RPMI8226 (cell line): ENCODE measurements around the gene TMEM214.

Experiments used
- DNase-seq: peaks from one replicate; pipeline ENCODE4 v3.0.0-alpha.2; 2015

Gene TMEM214

GRCh38 chr2:27041752-27042151 is 9.0 kb downstream of the TMEM214 start:
- no peak for DNase-seq

GRCh38 chr2:27042159-27042661 is 9.4 kb downstream of the TMEM214 start:
- DNase-seq, result no peak

DNA sequence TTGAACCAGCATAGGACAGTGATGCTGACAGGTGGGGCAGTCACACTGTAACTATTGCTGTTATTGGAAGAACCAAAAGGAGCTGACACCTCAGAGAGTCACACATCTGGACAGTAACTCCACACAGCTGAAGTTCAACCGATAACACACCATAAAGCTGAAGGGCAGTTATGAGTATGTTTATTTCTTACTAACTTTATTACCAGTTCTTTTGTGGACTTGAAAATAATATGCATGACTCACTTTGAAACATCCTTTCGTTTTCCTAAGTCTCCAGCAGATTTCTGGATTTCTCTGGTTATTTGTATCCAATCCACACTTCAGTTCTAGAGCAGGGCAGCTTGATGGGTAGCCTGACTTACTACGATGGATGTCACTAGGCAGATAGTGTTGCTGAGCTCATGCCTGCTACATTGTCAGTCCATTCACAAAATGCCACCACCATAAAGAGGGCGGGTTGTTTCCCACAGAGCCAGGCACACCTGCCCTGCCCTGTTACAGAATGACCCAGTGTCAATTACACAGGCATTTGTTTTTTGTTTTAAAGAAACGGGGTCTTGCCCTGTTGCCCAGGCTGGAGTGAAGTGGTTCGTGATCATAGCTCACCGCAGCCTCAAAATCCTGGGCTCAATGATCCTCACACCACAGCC is 10.3 kb downstream of the TMEM214 start:
- no peak for DNase-seq

- DNase-seq, result no peak
Observed at GRCh38 chr2:27049422-27050280, 16.9 kb downstream of the TMEM214 start.

DNA sequence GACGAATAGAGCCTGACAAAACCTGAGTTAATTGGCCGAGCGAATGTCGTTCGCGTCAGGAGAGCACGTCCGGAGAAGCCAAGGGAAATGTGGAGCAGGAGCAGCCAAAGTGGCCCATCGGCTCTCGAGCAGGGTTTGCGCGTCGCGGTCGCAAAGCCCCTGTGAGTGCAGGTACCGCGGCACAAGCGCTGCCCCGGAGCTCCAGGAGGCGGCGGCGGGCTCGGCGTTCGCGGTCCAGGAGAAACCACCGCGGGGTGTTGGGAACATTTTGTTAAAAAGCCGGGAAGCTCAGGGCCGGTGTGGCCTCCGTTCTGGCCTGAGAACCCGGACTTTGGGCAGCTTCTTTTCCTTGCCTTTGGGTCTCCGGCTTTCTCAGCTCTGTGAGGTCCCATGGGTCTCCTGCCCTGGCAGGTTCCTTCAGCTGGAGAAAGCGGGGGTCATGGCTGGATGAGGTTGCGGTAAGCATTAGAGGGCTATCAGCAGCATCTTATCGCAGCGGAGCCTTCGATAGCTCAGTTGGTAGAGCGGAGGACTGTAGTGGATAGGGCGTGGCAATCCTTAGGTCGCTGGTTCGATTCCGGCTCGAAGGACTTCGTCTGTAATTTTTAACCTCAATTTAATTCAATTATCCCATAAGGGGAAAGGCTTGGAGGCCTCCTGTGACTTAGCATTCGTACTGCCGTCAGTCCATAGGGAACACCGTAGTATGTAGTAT is 17.7 kb downstream of the TMEM214 start:
- peak; percentile 93 for DNase-seq

GRCh38 chr2:27050996-27051901 is 18.5 kb downstream of the TMEM214 start, which contains the start of gene AGBL5:
Gene AGBL5, plus strand, starts transcription at chr2:27051668. Its CDS starts 1,291 bp downstream, at chr2:27052959.
- DNase-seq, result peak; percentile 95

DNA sequence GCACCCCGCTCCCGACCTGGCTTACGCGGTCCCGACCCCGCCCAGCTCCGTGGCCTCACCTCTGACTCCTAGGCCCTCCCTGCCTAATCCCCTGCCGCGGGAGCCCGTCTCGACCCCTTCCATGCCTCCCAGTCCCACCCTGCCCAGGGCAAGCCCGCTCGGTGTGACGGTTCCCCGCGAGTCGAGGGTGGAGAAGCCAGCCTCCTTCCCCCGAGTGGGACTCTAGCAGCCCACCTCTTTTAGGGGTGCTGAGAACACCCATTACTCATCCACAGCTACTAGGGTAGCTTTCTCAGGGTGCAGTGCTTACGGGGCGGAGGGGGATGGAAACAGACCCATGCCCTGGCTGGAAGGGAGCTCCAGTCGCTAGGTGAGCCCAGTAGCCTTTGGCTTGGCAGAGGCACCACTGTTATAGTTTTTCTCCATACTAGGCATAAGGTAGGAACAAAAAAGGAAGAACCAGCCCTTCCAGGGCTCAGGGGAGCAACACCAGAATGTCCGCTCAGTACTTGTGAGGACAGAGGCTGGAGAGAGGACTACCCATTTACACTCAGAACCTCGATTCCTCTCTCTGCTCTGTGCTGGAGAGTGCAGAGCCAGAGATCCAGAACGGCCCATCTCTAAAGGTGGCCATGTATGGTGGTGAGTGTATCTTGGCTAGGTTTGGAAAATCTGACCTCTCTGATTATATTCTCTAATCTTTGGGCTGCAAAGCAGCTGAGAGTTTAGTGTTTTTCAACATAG is 19.3 kb downstream of the TMEM214 start:
- DNase-seq, result no peak

- no peak for DNase-seq
Observed at GRCh38 chr2:27053321-27053720, 20.6 kb downstream of the TMEM214 start.

- DNase-seq, result no peak
Observed at GRCh38 chr2:27053776-27054175, 21.0 kb downstream of the TMEM214 start.

- no peak for DNase-seq
Observed at GRCh38 chr2:27054721-27055120, 22.0 kb downstream of the TMEM214 start.

GRCh38 chr2:27057184-27057583 is 24.4 kb downstream of the TMEM214 start:
- DNase-seq, result no peak

GRCh38 chr2:27058210-27058609 is 25.4 kb downstream of the TMEM214 start:
- DNase-seq, result no peak

- no peak for DNase-seq
Observed at GRCh38 chr2:27059141-27059820, 26.5 kb downstream of the TMEM214 start.

DNA sequence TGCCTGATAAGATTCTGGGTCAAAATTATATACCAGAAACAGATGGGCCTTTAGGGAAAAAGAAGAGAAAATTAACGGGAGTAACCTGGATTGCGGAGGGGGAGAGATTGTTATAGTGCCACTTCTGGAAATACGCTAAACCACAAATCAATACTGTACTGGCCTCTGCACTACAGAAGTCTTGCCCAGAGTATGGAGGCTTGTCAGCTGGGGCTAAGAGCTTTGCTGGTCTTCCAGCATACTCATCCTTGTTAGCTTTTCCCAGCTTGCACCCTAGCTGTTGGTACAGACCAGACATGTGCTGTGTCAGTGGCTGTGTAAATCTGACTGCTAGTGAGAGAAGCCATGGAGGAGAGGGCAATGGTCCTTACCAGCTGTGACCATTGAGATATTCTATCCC is 27.6 kb downstream of the TMEM214 start:
- DNase-seq, result no peak

DNA sequence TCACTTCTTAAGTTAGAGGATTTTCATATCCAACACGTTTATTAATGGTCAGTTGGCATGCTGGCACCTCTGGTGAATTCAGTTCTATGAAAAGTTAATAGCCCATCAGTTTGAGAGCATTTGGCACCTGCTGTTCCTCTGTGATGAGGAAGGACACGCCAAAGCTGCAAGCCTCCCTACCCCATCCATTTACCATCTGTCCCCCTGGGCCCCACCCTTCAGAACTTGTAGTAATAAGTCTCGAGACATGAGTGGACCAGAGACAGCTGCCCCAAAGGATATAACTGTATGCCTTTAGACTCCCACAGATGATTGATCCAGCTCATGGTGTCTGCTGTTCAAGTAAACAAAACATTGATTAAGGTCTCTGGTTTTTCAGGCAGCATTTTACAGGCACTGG is 32.4 kb downstream of the TMEM214 start:
- no peak for DNase-seq

DNA sequence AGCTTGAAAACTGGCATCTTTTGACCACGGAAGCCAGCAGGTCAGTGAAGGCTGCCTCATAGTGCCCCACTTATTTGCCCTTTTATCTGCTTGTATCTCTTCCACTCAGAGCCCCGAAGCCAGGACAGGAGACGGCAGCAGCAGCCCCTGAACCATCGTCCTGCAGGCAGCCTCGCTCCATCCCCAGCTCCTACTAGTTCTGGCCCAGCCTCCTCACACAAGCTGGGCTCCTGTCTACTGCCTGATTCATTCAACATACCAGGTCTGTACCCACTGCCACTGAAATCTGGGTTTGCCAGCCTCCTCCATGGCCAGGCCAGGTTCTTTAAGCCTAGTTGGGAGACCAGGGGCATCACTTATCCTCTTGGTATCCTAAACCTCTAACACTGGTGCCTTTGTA is 34.6 kb downstream of the TMEM214 start:
- no peak for DNase-seq

GRCh38 chr2:27069436-27069835 is 36.7 kb downstream of the TMEM214 start:
- no peak for DNase-seq

DNA sequence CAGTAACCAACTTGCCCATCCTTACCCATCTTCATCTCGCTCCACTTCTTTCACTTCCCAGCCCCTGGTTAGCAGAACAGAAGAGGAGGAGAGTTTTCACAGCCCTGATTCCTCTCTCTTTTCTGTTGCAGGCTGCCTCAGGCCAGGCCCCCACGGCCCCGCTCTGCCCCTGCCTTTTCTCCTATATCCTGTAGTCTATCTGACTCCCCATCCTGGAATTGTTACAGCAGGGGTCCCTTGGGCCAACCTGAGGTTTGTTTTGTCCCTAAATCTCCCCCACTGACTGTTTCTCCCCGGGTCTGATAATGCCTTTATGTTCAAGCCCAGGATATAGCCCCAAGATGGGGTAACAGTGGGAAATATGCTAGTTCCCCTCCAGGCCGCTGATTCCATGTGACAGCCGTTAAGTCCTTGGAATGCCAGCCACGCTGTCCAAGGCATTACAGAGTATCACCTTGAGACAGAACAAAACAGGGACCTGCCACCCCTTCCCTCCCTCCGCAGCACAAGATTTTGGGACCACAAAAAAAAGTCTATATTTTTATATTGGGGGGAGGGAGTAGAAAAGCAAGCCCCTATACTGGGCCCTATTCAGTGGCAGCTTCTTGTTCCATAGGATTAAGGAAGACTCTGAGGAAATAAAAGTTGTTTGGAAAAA is 37.3 kb downstream of the TMEM214 start:
- no peak for DNase-seq

DNA sequence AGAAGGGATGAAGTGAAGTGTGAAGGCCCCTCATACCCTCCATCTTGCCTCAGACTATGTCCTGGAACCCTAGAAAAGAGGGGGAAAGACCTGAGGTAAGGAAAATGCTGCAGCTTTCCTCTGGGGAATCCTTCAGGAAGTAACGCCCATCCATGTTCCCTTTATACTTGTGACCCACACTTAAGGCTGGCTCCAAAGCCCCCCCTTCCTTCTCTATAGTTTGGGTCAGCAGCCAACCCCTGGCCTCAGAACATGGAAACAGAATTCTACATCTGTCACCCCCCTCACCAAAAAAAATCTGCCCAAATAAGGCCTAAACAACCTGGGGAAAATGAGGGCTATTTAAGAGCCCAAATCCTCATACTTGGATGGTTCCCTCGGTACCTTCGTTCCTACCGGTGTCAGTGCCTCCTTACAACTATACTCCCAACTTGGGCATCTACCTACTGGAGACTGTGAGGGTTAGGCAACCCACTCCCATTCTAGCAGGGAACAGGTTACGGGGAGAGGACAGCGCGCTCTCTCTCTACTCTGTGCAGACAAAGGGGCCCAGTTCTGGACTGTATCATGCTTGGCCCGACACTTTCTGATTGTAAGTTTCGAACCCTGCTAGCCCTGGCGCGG is 38.0 kb downstream of the TMEM214 start:
- no peak for DNase-seq
